Stomach (tissue), 9 donors: Measurements from ENCODE around the gene VSIG10L. TPM values are rescaled to one million over a fixed set of nuclear protein-coding genes. Genes with fewer than 3 reads are reported as not detected.

Experiments
- DNase-seq, 2 donors: peaks; one replicate each; pipeline versions ENCODE4 v3.0.0 to v3.0.0-alpha.2; 2013 to 2019
- H3K27ac ChIP-seq, 5 donors: fragments of 200-600 bp in 4 of 5; sonication (generic) in 4 of 5; one replicate each; pipeline ENCODE4 v1.5.1; 2013 to 2019; ENCODE audit warnings: mild to moderate bottlenecking in 1 of 5, moderate library complexity in 1 of 5
- H3K27me3 ChIP-seq, 3 donors: fragments of 200-600 bp; sonication (generic); one replicate each; pipeline ENCODE4 v1.5.1; 2017 to 2019; ENCODE audit warnings: mixed run types in 1 of 3
- H3K36me3 ChIP-seq, 4 donors: fragments of 200-600 bp; sonication (generic); 1 replicate in 3 of 4; 2 replicates in 1 of 4; pipeline ENCODE4 v1.5.1; 2016 to 2019
- H3K4me1 ChIP-seq, 4 donors: fragments of 200-600 bp; sonication (generic); one replicate each; pipeline ENCODE4 v1.5.1; 2016 to 2019
- H3K4me3 ChIP-seq, 4 donors: fragments of 200-600 bp; sonication (generic) in 3 of 4; one replicate each; pipeline ENCODE4 v1.5.1; 2016 to 2019; ENCODE audit warnings: mild to moderate bottlenecking in 1 of 4
- H3K9me3 ChIP-seq, 4 donors: fragments of 200-600 bp; sonication (generic); one replicate each; pipeline ENCODE4 v1.5.1; 2016 to 2019
- CTCF ChIP-seq, 7 experiments: fragments of 450-650 bp in 4 of 7; fragments of 200-600 bp in 3 of 7; sonication (generic) in 3 of 7; IDR thresholded peaks; one replicate each; pipeline ENCODE4 v1.5.1; 2016 to 2019; ENCODE audit warnings: antibody characterized with exemption in 7 of 7, control low read depth in 2 of 7, mild to moderate bottlenecking in 1 of 7
- EP300 ChIP-seq: sonication (generic); formaldehyde crosslinking; IDR thresholded peaks from one replicate; pipeline ENCODE4 v1.6.1; 2017; ENCODE audit warnings: antibody characterized with exemption
- POLR2A ChIP-seq, 4 donors: fragments of 450-650 bp; IDR thresholded peaks; one replicate each; pipeline ENCODE4 v1.6.1; 2016; ENCODE audit warnings: antibody characterized with exemption in 4 of 4, control low read depth in 2 of 4, mild to moderate bottlenecking in 1 of 4, moderate library complexity in 1 of 4
- POLR2AphosphoS5 ChIP-seq, 3 donors: sonication (generic); formaldehyde crosslinking; IDR thresholded peaks; one replicate each; pipeline ENCODE4 v1.6.1; 2016; ENCODE audit warnings: antibody characterized with exemption in 3 of 3
- WGBS, 5 donors: extraction: QIAGEN DNeasy Blood & Tissue Kit in 3 of 5; methylation state at CpG; one replicate each; pipeline versions ENCODE4 v1.1.5 to v1.1.7; 2013 to 2018; 5-methylcytosine and 5-hydroxymethylcytosine counted together
- intact Hi-C: fragments of 100-400 bp; cut with DNase I; formaldehyde crosslinking; loops from one replicate; pipeline ENCODE4 v1.15.1; 2023; ENCODE audit warnings: low total_unique reads
- polyA plus RNA-seq, 3 donors: library from polyadenylated mRNA; stranded (reverse); fragments of 200-250 nt; gene quantifications; one replicate each; pipeline ENCODE4 v1.2.3, GENCODE V29; 2013
- total RNA-seq, 5 donors: library from RNA; depleted of rRNA; stranded (reverse); fragments of >200 nt; gene quantifications; one replicate each; pipeline versions ENCODE4 v1.1.0 to v1.2.3, GENCODE V29; 2014 to 2016
- donor health status: healthy with polysubstance abuse.
- donor health status: Bipolar disorder and iron deficiency.
- donor health status: healthy.

VSIG10L gene
- total and polyA plus RNA-seq, 8 donors, result 0.29 to 39.6 (median 1.1) TPM; not detected in 3

DNA sequence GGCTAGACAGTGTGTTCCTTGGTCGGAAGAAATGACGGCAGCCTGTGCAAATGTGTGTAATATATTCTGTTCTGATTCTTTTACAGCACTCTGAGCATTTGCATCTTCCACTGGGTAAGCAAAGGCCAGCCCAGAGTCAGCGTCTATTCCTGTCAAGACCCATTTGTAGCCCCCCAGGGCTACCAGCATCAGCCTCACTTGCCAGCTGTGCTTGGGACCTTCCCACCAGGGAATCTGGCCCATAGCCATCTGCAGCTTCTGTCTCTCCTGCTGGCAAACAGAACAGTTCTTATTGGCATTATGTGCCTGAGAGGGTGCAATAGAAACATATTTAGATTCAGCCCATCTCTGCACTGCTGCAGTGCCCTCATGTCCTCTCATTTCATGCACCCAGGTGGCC lies 36.5 kb downstream of the VSIG10L start:
- peaks cover 0 to 59% (median 51%) of the 10 kb centered on the region in 4 donors for H3K9me3 ChIP-seq
- H3K4me3 ChIP-seq, result no peak overlapping the region
- WGBS, 5 donors, result 76 to 87% (median 80%) methylated on average over 3 of the region's 3 CpGs
- TF ChIP-seq POLR2A (IDR thresholded peaks at IDR 0.05), result no peak
- TF ChIP-seq CTCF (IDR thresholded peaks at IDR 0.05), result no peak
- TF ChIP-seq EP300, result no peak
- no peak for TF ChIP-seq POLR2AphosphoS5 (IDR thresholded peaks at IDR 0.05)
- H3K36me3 ChIP-seq, result no peaks in the 10 kb centered on the region
- H3K27me3 ChIP-seq, result peaks cover 0 to 65% (median 8%) of the 10 kb centered on the region in 3 donors
- DNase-seq, result no peak
- intact Hi-C loops, result no loop called here
- H3K27ac ChIP-seq, result no peak overlapping the region
- H3K4me1 ChIP-seq, result no peaks in the 10 kb centered on the region

- TF ChIP-seq POLR2AphosphoS5 (IDR thresholded peaks at IDR 0.05), result no peak
- TF ChIP-seq CTCF (IDR thresholded peaks at IDR 0.05), result no peak
- TF ChIP-seq EP300, result no peak
- no peak for TF ChIP-seq POLR2A (IDR thresholded peaks at IDR 0.05)
- H3K4me1 ChIP-seq, result no peaks in the 10 kb centered on the region
- H3K9me3 ChIP-seq, result peaks cover 0 to 38% (median 31%) of the 10 kb centered on the region in 4 donors
- WGBS, 5 donors, result 66 to 76% (median 72%) methylated on average over 7 of the region's 7 CpGs
- H3K4me3 ChIP-seq, result no peak overlapping the region
- peaks cover 0 to 38% (median 4%) of the 10 kb centered on the region in 3 donors for H3K27me3 ChIP-seq
- no peak for DNase-seq
- intact Hi-C loops, result no loop called here
- no peak overlapping the region for H3K27ac ChIP-seq
- no peaks in the 10 kb centered on the region for H3K36me3 ChIP-seq
These were observed 40.7 kb downstream of the VSIG10L start for GRCh38 chr19:51301266-51301665.

- peaks cover 0 to 56% (median 11%) of the 10 kb centered on the region in 3 donors for H3K27me3 ChIP-seq
- peaks cover 0 to 9% (median 6%) of the 10 kb centered on the region in 4 donors for H3K9me3 ChIP-seq
- TF ChIP-seq EP300, result no peak
- TF ChIP-seq CTCF (IDR thresholded peaks at IDR 0.05), result no peak
- TF ChIP-seq POLR2A (IDR thresholded peaks at IDR 0.05), result no peak
- no peak for TF ChIP-seq POLR2AphosphoS5 (IDR thresholded peaks at IDR 0.05)
- no peaks in the 10 kb centered on the region for H3K36me3 ChIP-seq
- WGBS, 5 donors, result 44 to 55% (median 49%) methylated on average over 5 of the region's 5 CpGs
- H3K4me1 ChIP-seq, result no peaks in the 10 kb centered on the region
- intact Hi-C loops, result no loop called here
- DNase-seq, result no peak
- no peak overlapping the region for H3K27ac ChIP-seq
- no peak overlapping the region for H3K4me3 ChIP-seq
These were observed 44.5 kb downstream of the VSIG10L start for GRCh38 chr19:51297406-51297805.

DNA sequence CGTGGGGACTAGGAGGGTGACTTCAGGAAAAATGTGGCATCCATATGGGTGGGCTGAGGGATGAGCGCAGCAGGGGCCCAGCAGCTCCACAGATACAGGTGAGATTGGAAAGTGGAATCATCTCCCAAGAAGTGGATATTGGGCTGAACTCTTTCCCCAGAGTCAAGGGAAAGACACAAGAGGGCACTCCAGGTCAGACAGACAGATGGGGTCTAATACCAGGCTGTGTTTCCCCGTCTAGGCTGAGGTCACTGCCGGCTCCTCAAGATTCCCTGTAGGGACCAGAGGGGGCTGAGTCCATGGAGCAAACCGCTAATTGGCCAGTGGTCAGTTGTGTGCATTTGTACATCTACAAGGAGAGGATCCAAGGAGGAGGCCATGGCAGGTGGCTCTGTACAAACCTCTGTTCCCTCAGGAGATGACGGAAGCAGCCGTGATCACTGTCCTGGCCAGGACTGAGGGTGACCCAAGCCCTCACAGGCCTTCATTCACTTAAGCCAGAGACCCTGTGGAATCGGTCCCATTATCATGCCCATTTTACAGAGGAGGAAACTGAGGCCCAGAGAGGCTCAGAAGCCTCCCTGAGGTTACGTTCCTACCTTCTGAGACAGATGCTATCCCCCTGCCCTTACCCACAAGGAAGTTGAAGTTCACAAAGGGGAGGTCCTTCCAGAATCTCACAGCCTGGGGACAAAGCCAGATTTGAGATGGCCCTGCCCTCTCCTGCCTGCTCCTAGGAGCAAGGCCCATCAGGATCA lies 45.4 kb downstream of the VSIG10L start:
- WGBS, 5 donors, result 51 to 80% (median 61%) methylated on average over 5 to 9 of the region's 9 CpGs
- intact Hi-C loops, result no loop called here

More for the DNA sequence above, 45.4 kb downstream of the VSIG10L start:
- DNase-seq, result no peak
- TF ChIP-seq CTCF (IDR thresholded peaks at IDR 0.05), result no peak
- no peak for TF ChIP-seq EP300
- no peak for TF ChIP-seq POLR2AphosphoS5 (IDR thresholded peaks at IDR 0.05)
- no peak for TF ChIP-seq POLR2A (IDR thresholded peaks at IDR 0.05)
- Histone ChIP-seq H3K27ac (no peak overlapping the region), H3K36me3 (no peaks in the 10 kb centered on the region), H3K27me3 (peaks cover 0 to 56% (median 11%) of the 10 kb centered on the region in 3 donors), H3K9me3 (peaks cover 0 to under 1% (median 0%) of the 10 kb centered on the region in 4 donors), H3K4me3 (no peak overlapping the region), H3K4me1 (no peaks in the 10 kb centered on the region)
